HT1080 (cell line): ENCODE measurements around the gene SEC14L2. TPM values are rescaled to one million over a fixed set of nuclear protein-coding genes. Genes with fewer than 3 reads are reported as not detected.

Experiments
- DNase-seq: peaks from one replicate; pipeline ENCODE4 v3.0.0-alpha.2; 2015; ENCODE audit warnings: low read depth
- polyA plus RNA-seq, 2 experiments: library from polyadenylated mRNA; depleted of rRNA; stranded (reverse); fragments of >200 nt; gene quantifications; 2 replicates each; pipeline ENCODE4 v1.2.3, GENCODE V29; 2015
- total RNA-seq: library from RNA; depleted of rRNA; stranded (reverse); fragments of >200 nt; shearing (Covaris generic); gene quantifications from 2 replicates; pipeline ENCODE4 v1.2.3, GENCODE V29; 2014; rRNA removed

The SEC14L2 gene
- 8.6 and 13.5 TPM in 2 replicates for total RNA-seq
- 14.8 and 18.3 TPM in 2 replicates for polyA plus RNA-seq (2015; cell fraction: cytosol; rRNA removed)
- polyA plus RNA-seq (2015; cell fraction: nucleus; rRNA removed) = 28.7 and 43.6 TPM in 2 replicates

DNA sequence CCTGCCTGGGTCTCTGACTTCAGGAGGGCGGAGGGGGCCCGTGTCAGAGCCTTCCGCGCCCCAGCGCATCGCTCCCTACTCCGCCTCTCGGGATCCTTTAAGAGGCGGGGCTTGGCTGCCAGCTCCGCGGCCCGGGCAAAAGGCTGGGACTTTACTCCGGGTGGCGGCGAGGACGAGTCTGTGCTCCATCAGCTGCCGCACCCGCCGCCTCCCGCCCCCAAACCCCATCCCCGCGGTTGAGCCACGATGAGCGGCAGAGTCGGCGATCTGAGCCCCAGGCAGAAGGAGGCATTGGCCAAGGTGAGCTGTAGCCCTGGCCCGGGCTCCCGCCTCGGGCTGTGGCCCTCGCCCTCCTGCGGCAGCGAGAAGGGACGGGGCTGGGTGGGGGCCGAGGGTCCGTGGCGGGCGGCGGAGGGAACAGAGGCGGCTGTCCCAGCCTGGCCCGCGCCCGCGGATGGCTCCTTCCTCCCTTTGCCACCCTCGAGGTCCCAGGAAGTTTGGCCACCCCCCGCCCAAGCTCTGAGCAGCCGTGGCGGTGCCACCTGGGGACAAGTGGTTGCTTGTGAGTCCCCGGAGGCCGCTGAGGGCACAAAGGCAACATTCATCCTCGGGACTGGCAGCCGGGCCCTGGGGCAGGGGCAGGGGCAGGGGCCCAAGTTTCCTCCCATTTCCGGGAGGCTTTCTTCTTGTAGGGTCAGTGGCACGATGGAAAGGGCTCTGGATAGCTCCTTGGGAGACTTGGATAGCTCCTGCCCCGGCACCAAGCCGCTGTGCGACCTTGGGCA is at the start of gene SEC14L2:
TSS of gene SEC14L2 (plus strand) at position 148 of the 785 bp plus-strand sequence. CDS start at position 247, 99 bp downstream.
- peak; percentile 40 for DNase-seq

DNA sequence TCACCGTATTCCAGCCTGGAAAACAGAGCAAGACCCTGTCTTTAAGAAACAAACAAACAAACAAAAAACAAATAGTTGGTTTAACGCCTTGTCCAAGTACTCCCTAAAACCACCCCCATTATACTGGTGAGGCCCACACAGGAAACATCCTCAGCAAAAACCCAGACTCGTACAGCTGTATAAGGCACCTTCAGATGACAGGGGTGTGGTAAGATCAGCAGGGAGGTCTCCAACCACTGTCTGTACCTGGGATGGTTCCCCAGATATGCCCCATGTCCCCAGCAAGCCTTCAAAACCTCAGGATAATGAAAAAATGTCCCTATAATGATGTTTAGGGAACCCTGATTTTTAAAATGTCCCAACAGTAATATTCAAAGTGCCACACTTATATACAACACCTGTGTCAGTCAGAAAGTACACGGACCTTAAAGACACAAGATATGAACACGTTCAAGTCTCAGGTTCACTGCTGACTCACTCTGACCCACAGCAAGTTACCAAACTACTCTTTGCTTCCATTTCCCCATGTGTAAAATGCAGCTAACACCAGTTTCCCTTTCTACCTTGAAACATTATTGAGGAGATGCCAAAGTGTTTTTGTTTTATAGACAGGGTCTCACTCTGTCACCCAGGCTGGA is 49.4 kb upstream of the SEC14L2 start:
- no peak for DNase-seq

DNA sequence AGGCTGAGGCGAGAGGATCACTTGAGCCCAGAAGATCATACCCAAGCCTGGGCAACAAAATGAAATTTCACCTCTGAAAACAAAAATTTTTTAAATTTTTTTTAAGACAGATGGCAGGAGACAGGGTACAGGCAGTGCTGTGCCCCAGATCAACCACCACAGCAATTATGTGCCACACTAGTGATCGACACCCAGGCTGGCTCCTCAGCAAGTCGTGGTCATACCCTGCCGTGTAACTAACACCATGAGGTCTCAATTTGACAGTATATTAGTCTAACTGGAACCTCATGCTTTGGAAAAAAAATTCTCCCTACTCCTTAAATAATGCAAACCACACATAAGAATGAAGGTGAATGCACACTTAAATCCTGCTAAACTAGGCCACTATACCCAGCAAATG is 48.4 kb upstream of the SEC14L2 start:
- DNase-seq = no peak

DNA sequence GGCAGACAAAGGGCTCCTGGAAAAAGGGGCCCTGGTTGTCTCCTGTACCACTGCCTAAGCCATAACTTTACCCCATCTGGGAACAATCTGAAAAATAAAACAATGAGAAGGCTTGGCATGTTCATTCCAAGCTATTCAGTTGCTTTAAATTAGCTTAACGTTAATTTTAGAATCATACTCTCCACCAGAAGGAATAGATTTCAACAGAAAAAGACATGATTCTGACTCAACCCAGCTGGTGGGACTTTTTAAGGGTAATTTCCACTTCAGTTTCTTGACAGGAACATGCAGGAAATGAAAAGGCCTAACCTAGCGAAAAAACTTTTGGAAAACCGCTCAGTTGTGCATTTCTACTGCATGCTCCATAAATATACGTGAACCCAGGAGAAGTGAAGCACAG is 48.0 kb upstream of the SEC14L2 start:
- DNase-seq = no peak

DNA sequence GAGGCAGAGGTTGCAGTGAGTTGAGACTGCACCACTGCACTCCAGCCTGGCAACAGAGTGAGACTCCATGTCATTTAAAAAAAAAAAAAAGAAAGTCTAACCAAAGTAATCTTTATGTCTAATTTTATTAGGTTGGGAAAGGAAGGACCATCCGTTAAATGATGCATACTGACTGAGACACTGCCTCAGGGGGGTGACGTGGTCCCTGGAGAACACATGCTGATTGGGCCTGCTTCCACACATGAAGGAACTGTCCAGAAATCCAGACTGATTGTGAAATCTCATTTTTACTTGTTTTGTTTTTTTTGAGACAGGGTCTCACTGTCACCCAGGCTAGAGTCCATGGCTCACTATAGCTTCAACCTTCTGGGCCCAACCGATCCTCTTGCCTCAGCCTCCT is 45.6 kb upstream of the SEC14L2 start:
- DNase-seq = no peak

DNA sequence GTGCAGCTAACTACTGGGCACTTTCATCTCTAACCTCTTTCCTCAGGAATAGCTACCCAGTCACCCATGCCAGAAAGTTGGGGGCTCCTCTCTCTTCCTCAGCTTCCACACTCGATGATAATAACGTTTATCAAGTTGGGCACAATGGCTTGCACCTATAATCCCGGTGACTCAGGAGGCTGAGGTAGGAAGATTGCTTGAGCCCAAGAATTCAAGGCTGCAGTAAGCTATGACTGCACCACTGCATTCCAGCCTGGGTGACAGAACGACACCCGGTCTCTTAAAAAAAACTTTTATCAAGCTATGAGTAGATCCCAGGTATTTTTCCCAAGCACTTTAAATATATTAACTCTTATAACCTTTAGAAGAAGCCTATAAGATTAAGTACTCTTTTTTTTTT is 42.2 kb upstream of the SEC14L2 start:
- no peak for DNase-seq

DNA sequence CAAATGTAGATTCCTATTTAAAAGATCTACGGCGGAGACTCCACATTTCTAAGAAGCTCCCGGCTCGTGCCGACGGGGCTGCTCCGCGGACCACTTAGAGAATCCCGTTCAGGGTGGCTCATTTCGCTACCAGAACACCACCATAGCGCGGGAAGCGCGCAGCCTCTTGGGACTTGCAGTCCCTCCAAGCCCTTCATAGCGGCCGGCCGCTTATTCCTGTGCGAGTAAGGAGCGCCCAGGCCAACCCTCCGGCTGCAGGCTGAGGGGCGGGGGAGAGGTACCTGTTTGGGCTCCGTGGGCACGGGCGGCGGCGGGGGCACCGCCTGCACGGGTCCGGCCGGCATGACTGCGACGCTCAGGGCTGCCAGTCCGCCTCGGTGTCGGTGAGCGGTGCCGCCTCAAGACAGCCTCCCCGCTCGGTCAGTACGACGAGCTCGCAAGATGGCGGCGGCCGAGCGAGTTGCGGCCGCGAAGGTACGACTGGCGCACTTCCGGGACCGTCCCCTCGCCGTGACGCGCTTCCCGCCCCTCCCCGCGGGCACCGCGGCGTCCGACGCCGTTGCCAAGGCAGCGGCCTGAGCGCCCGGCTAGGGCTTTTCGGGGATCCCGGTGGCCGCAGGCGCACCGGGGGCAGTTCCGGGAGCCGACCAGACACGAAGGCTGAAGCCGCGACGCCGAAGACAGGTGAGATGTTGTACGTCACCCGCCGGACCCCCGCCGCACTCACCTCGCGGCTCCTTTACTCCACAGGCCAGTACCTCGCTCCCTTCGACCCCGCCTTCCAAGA is 40.2 kb upstream of the SEC14L2 start, which contains the start of the genes CCDC157 and SF3A1:
TSS of gene CCDC157 (plus strand) at position 559 of the 787 bp plus-strand sequence. CDS start 8,994 bp downstream, outside the sequence.
TSS of gene SF3A1 (minus strand) at position 446 of the 787 bp plus-strand sequence. CDS start at position 344, 102 bp downstream.
- DNase-seq = peak; percentile 84

DNA sequence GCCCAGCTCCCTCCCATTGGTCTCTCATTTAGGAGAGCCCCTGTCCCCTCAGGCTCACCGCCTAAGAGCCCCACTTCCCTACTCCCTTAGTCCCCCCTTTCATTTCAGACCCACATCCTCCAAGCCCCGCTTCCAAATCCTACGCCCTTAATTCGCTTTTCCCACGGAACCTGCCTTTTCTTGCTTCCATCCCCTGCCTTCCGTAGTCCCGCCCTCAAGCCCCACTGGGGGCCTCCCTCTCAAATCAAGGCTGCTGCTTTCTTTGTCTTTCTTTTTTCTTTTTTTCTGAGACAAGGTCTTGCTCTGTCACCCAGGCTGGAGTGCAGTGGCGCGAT is 39.6 kb upstream of the SEC14L2 start:
- no peak for DNase-seq

DNA sequence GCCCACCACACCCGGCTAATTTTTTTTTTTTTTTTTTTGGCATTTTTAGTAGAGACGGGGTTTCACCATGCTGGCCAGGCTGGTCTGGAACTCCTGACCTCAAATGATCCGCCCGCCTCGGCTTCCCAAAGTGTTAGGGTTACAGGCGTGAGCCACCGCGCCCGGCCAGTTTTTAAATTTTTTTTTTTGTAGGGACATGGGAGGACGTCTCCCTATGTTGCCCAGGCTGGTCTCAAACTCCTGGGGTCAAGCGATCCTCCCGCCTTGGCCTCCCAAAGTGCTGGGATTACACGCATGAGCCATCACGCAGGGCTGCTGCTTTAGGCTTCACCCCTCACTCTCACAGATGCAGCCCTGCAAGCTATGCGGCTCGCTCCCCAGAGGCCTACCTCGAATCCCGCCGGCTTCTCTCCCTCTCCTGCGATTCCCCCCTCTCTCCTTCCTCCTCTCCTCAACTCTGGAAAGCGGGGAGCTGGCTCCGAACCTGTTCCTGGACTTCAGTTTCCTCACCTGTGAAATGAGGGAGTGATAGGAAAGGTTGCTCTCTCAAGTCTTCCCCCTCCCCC is 39.1 kb upstream of the SEC14L2 start:
- DNase-seq = no peak

DNA sequence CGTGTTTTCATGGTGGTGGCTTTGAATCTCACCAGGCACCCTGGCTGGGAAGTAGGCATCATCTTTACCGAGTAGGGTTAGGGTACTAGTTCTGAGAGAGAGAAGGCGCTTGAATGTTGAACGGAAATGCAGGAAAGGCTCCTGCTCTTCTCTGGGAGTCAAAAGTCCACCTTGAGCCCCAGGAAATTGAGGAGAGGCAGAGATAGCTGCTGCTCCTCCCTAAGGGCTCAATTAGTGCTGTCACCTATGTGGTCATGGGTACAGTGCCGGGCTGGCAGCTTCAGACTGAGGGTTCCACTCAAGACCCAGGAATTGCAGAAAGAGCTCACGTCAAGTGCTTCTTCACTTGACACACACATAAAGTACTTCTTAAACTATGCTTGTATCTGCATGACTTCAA is 38.3 kb upstream of the SEC14L2 start:
- no peak for DNase-seq

DNA sequence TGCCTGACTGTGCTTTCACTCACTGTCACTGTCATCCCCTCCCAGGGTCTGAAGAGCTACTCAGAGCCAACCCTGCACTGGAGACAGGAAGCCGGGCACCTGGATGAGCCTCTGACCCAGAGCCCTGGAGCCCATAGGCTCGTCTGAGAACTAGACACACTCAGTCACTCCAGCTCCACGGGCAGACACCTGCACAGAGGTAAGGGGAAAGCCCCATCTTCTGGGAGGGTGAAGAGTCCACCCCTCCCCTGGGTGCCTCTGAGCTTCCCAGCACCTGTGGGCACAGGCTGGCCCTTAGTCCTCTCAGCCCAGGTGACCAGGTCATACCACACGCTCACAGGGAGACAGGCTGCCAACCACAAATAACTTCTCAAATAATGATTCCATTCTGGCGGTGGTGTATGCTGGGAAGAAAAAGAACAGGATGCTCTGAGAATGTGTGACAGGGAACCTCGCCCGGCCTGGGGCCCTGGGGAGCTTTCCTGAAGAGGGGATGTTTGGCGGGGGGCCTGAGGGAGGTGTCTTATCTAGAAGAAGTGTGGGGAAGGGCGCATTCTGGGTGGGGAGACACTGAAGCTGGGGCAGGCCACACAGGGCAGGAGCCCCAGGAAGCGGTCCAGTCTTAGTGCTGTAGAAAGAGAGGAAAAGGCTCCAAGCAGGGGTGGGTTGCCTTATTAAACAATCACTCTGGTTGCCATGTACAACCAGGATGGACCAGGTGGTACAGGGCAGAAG is 34.7 kb upstream of the SEC14L2 start:
- no peak for DNase-seq

DNA sequence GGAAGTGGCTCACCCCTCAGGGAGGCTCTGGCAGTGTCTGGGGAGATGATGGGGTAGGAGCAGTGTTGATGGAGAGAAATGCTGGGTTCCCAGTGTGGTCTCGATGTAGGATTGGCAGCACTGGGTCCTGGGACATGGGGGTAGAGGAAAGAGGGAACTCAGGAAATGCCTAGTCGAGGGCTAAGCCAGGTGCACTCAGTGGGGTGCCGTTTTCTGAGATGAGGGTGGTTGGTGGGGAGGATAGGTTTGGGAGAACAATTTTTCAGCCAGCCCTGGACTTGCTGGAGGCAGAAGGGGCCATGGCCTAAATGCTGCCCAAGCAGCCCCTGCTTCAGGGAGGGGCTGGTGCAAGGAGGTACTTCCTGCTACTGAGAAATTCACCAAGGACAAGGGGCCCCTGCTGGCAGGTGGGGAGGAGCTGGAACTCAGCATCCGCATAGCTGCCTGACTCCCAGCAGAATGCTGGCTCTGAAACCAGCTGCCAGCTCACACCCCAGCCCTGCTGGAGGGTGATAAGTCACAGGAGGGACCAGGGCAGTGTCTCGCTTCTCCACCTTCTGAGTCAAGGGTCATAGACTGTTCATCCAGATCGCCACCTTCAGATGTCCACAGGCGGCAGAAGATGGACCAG is 34.1 kb upstream of the SEC14L2 start:
- DNase-seq = no peak

DNA sequence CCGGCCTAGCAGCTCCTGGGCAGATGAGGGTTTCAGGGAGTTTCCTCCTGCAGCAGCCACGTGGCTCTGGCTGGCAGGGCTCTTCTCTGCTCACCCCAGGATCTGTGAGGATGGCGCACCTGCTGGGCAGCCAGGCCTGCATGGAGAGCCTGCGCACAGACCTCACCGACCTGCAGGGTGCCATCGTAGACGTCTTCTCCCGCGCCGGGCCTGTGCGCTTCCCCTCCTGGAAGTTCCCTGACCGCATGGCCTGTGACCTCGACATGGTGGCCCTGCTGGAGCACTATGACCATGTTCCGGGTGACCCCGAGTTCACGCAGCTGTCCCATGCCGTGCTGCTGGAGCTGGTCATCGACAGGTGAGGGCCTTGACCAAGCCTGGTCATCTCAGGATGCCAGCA is 30.9 kb upstream of the SEC14L2 start:
- DNase-seq = no peak

DNA sequence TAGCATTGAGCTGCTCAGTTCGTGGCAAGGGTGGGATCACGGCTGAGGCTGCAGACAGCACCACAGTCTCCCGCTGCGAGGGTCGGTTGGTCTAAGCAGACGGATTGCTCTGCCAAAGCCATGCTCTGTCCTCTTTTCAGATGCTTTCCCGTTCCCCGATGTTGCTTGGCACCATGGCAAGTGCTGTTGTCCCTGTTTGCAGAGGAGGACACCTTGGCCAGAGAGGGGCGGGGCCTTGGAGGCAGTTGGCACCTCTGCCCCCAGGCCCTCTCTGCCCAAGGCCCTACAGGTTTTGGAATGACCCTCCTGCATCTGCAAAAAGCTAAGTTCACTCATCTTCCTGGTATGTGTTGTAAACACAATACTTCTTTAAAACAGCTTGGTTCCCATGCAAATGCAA is 28.4 kb upstream of the SEC14L2 start:
- DNase-seq = no peak

DNA sequence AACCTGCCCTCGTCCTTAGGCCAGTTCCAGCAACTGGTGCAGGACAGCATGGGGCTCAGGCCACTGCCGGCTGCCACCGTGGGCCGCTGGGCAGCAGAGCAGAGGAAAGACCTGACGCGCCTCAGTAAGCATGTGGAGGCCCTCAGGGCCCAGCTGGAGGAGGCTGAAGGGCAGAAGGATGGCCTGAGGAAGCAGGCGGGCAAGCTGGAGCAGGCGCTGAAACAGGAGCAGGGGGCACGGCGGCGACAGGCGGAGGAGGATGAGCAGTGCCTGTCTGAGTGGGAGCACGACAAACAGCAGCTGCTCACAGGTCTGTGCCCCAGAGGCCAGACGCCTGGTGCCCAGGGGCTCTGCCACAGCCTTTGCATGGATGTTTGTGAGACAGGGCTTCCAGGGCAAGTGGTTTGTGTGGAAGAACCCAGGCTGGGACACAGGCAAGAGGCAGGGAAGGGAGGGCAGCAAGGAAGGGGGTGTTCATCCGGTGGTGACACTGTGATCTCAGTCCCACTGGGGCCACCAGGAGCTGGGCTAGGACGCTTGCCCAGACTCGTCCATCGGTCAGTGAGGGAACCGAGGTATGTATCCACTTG is 26.1 kb upstream of the SEC14L2 start:
- no peak for DNase-seq

DNA sequence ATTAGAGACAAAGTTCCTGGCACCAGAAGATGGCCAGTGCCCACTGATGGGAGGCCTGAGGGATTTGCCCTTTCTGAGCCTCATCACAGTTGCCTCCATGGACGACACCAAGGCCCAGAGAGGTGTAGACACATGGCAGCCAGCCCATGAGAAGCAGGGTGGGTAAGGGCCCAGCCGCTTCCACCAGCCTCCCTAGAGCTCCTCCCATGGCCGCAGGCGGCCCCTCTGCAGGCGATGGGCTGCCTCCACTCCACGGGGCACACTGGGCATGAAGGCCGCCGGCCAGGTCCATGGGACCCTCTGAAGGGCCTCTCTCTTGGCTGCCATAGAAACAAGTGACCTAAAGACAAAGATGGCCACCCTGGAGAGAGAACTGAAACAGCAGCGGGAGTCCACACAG is 25.5 kb upstream of the SEC14L2 start:
- DNase-seq = no peak

DNA sequence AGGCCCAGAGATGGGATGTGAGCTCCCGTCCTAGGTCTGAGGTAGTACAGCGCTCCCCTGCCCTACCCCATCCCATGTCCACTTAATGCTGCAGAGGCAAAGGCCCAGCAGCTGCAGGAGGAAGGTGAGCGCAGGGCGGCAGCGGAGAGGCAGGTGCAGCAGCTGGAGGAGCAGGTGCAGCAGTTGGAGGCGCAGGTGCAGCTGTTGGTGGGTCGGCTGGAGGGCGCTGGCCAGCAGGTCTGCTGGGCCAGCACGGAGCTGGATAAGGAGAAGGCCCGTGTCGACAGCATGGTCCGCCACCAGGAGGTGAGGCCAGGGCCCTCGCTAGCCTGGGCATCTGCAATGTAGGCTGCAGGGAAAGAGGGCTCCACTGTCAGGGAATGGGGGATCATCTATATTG is 24.8 kb upstream of the SEC14L2 start:
- no peak for DNase-seq

DNA sequence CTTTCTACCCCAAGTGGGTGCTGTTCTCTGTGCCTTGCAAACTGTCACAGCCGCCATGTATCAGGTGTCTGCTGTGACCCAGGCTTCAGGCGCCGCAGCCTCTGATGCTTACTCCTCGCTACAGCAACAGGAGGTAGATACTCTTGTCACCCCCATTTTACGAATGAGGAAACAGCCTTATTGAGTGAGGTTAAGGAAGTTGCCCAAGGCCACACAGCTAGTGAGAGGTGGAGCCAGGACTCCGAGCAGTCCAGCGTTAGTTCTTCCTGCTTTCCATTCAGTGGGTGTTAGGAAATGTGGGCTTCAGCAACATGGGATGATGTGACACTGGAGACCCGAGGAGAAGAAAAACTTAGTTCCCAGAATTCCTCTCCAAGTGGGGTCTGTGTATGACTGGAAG is 23.9 kb upstream of the SEC14L2 start:
- DNase-seq = no peak

DNA sequence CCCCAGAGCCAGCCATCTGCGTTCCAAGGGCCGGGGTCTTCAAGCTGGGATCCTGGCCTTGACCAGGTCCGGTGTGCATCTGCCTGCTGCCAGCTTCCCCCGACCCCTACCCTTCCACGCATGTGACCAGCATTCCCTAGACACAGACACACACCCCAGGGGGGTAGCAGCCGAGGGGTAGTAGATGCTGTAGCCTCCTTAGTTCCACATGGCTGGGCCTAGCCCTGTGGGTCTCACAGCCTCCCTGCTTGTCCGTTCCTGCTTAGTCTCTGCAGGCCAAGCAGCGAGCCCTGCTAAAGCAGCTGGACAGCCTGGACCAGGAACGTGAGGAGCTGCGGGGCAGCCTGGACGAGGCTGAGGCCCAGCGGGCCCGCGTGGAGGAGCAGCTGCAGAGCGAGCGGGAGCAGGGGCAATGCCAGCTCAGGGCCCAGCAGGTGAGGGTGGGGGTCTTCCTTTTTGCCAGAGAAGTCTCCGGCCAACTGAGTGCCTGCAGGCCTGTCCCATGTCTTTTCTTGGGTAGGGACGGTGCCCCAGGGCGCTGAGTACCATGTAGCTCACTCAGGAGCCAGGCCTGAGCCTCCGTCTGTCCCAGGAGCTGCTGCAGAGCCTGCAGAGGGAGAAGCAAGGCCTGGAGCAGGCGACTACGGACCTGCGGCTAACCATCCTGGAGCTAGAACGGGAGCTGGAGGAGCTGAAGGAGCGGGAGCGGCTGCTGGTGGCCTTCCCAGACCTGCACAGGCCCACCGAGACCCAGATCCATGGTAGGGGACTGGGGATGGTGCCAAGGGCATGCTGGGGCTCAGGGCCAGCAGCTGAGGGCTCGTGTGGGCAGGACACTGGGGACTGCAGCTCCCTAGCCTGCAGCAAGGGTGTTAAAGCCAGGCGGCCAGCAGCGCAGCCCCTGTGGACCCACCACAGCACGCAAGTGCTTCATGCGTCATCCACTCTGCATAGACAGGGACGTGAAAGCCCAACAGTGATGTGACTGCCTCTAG is 23.2 kb upstream of the SEC14L2 start:
- no peak for DNase-seq
